ENCODE measurements around the gene TUBB3. TPM values are rescaled to one million over a fixed set of nuclear protein-coding genes. Genes with fewer than 3 reads are reported as not detected.
A peak's percentile ranks its signal among the peaks of the same experiment; 100 is the strongest.

The TUBB3 gene
- total RNA-seq, 2 donors from 2014 or later: 0.52 to 0.96 TPM

GRCh38 chr16:89949121-89949742 is 26.1 kb downstream of the TUBB3 start:
- peaks cover 23% of the 10 kb centered on the region for H3K27me3 Mint-ChIP-seq
- no peak for DNase-seq
- peak overlapping the region; percentile 87 for H3K4me3 Mint-ChIP-seq
- H3K4me1 Mint-ChIP-seq: peaks cover 12% of the 10 kb centered on the region
- no peaks in the 10 kb centered on the region for H3K9me3 ChIP-seq (ENCODE audit: control insufficient read depth, low read length, poor library complexity, severe bottlenecking)
- peak overlapping the region; percentile 74 for H3K27ac Mint-ChIP-seq
- H3K36me3 Mint-ChIP-seq (ENCODE audit: low read depth): no peaks in the 10 kb centered on the region
- ATAC-seq: no peak

GRCh38 chr16:89949756-89950155 is 26.6 kb downstream of the TUBB3 start:
- Mint-ChIP-seq H3K27me3 (peaks cover 18% of the 10 kb centered on the region), H3K4me3 (peak overlapping the region; percentile 87), H3K36me3 (ENCODE audit: low read depth) (no peaks in the 10 kb centered on the region), H3K4me1 (peaks cover 12% of the 10 kb centered on the region), H3K27ac (peak overlapping the region; percentile 74)
- ATAC-seq: no peak
- DNase-seq: no peak
- no peaks in the 10 kb centered on the region for H3K9me3 ChIP-seq (ENCODE audit: control insufficient read depth, low read length, poor library complexity, severe bottlenecking)

- no peak overlapping the region for H3K4me3 Mint-ChIP-seq
- H3K9me3 ChIP-seq (ENCODE audit: control insufficient read depth, low read length, poor library complexity, severe bottlenecking): no peaks in the 10 kb centered on the region
- peaks cover 3% of the 10 kb centered on the region for H3K36me3 Mint-ChIP-seq (ENCODE audit: low read depth)
Observed at GRCh38 chr16:89951509-89951908, 28.4 kb downstream of the TUBB3 start.

GRCh38 chr16:89952049-89952448 is 28.9 kb downstream of the TUBB3 start:
- Mint-ChIP-seq H3K27me3 (peaks cover 5% of the 10 kb centered on the region), H3K27ac (no peak overlapping the region), H3K4me1 (peaks cover 15% of the 10 kb centered on the region), H3K4me3 (no peak overlapping the region), H3K36me3 (ENCODE audit: low read depth) (peaks cover 3% of the 10 kb centered on the region)
- DNase-seq (no peak), ATAC-seq (no peak)
- no peaks in the 10 kb centered on the region for H3K9me3 ChIP-seq (ENCODE audit: control insufficient read depth, low read length, poor library complexity, severe bottlenecking)

More at GRCh38 chr16:89951509-89951908, 28.4 kb downstream of the TUBB3 start:
- Mint-ChIP-seq H3K27ac (no peak overlapping the region), H3K27me3 (peaks cover 5% of the 10 kb centered on the region), H3K4me1 (peaks cover 15% of the 10 kb centered on the region)
- ATAC-seq (no peak), DNase-seq (no peak)

GRCh38 chr16:89952551-89952950 is 29.4 kb downstream of the TUBB3 start:
- no peaks in the 10 kb centered on the region for H3K9me3 ChIP-seq (ENCODE audit: control insufficient read depth, low read length, poor library complexity, severe bottlenecking)
- peaks cover 3% of the 10 kb centered on the region for H3K27me3 Mint-ChIP-seq
- DNase-seq: no peak
- H3K27ac Mint-ChIP-seq: no peak overlapping the region
- H3K4me1 Mint-ChIP-seq: peaks cover 15% of the 10 kb centered on the region
- no peak overlapping the region for H3K4me3 Mint-ChIP-seq
- no peak for ATAC-seq
- H3K36me3 Mint-ChIP-seq (ENCODE audit: low read depth): peaks cover 3% of the 10 kb centered on the region

GRCh38 chr16:89953671-89954406 is 30.7 kb downstream of the TUBB3 start:
- H3K4me1 Mint-ChIP-seq: peaks cover 16% of the 10 kb centered on the region
- DNase-seq: no peak
- no peak overlapping the region for H3K4me3 Mint-ChIP-seq
- no peaks in the 10 kb centered on the region for H3K9me3 ChIP-seq (ENCODE audit: control insufficient read depth, low read length, poor library complexity, severe bottlenecking)
- ATAC-seq: peak; percentile 49
- no peaks in the 10 kb centered on the region for H3K27me3 Mint-ChIP-seq
- H3K27ac Mint-ChIP-seq: no peak overlapping the region
- peaks cover 5% of the 10 kb centered on the region for H3K36me3 Mint-ChIP-seq (ENCODE audit: low read depth)

GRCh38 chr16:89954462-89954861 is 31.3 kb downstream of the TUBB3 start:
- H3K4me3 Mint-ChIP-seq: no peak overlapping the region
- ATAC-seq: no peak
- H3K36me3 Mint-ChIP-seq (ENCODE audit: low read depth): peaks cover 5% of the 10 kb centered on the region

GRCh38 chr16:89955001-89955685 is 32.0 kb downstream of the TUBB3 start:
- ATAC-seq (no peak), DNase-seq (no peak)
- no peak overlapping the region for H3K27ac Mint-ChIP-seq
- no peaks in the 10 kb centered on the region for H3K9me3 ChIP-seq (ENCODE audit: control insufficient read depth, low read length, poor library complexity, severe bottlenecking)
- H3K4me1 Mint-ChIP-seq: peaks cover 10% of the 10 kb centered on the region
- H3K36me3 Mint-ChIP-seq (ENCODE audit: low read depth): peaks cover 5% of the 10 kb centered on the region
- no peak overlapping the region for H3K4me3 Mint-ChIP-seq
- H3K27me3 Mint-ChIP-seq: no peaks in the 10 kb centered on the region

More at GRCh38 chr16:89954462-89954861, 31.3 kb downstream of the TUBB3 start:
- H3K9me3 ChIP-seq (ENCODE audit: control insufficient read depth, low read length, poor library complexity, severe bottlenecking): no peaks in the 10 kb centered on the region
- no peak for DNase-seq
- no peaks in the 10 kb centered on the region for H3K27me3 Mint-ChIP-seq
- H3K4me1 Mint-ChIP-seq: peaks cover 16% of the 10 kb centered on the region
- H3K27ac Mint-ChIP-seq: no peak overlapping the region

GRCh38 chr16:89956505-89957215 is 33.5 kb downstream of the TUBB3 start:
- H3K9me3 ChIP-seq (ENCODE audit: control insufficient read depth, low read length, poor library complexity, severe bottlenecking): no peaks in the 10 kb centered on the region
- no peak for DNase-seq
- Mint-ChIP-seq H3K4me3 (no peak overlapping the region), H3K27me3 (no peaks in the 10 kb centered on the region), H3K4me1 (peaks cover 7% of the 10 kb centered on the region), H3K27ac (peak overlapping the region; percentile 21), H3K36me3 (ENCODE audit: low read depth) (peaks cover 5% of the 10 kb centered on the region)
- ATAC-seq: no peak

GRCh38 chr16:89957216-89957785 is 34.2 kb downstream of the TUBB3 start:
- H3K27ac Mint-ChIP-seq: peak overlapping the region; percentile 21
- H3K27me3 Mint-ChIP-seq: no peaks in the 10 kb centered on the region
- no peak overlapping the region for H3K4me3 Mint-ChIP-seq
- DNase-seq (no peak), ATAC-seq (no peak)
- no peaks in the 10 kb centered on the region for H3K9me3 ChIP-seq (ENCODE audit: control insufficient read depth, low read length, poor library complexity, severe bottlenecking)
- peaks cover 5% of the 10 kb centered on the region for H3K36me3 Mint-ChIP-seq (ENCODE audit: low read depth)
- H3K4me1 Mint-ChIP-seq: peaks cover 7% of the 10 kb centered on the region

GRCh38 chr16:89958068-89958467 is 34.9 kb downstream of the TUBB3 start:
- DNase-seq (no peak), ATAC-seq (peak; percentile 55)
- Mint-ChIP-seq H3K4me1 (peaks cover 7% of the 10 kb centered on the region), H3K27me3 (no peaks in the 10 kb centered on the region), H3K4me3 (no peak overlapping the region), H3K36me3 (ENCODE audit: low read depth) (peaks cover 5% of the 10 kb centered on the region), H3K27ac (no peak overlapping the region)
- H3K9me3 ChIP-seq (ENCODE audit: control insufficient read depth, low read length, poor library complexity, severe bottlenecking): no peaks in the 10 kb centered on the region

GRCh38 chr16:89958596-89958995 is 35.5 kb downstream of the TUBB3 start:
- peaks cover 7% of the 10 kb centered on the region for H3K36me3 Mint-ChIP-seq (ENCODE audit: low read depth)
- no peaks in the 10 kb centered on the region for H3K27me3 Mint-ChIP-seq
- ATAC-seq: no peak
- peak overlapping the region; percentile 6 for H3K27ac Mint-ChIP-seq
- peaks cover 9% of the 10 kb centered on the region for H3K4me1 Mint-ChIP-seq
- DNase-seq: no peak
- H3K4me3 Mint-ChIP-seq: no peak overlapping the region
- H3K9me3 ChIP-seq (ENCODE audit: control insufficient read depth, low read length, poor library complexity, severe bottlenecking): no peaks in the 10 kb centered on the region

- H3K36me3 Mint-ChIP-seq (ENCODE audit: low read depth): peaks cover 5% of the 10 kb centered on the region
- H3K4me1 Mint-ChIP-seq: peaks cover 4% of the 10 kb centered on the region
- no peaks in the 10 kb centered on the region for H3K27me3 Mint-ChIP-seq
- H3K9me3 ChIP-seq (ENCODE audit: control insufficient read depth, low read length, poor library complexity, severe bottlenecking): no peaks in the 10 kb centered on the region
- no peak overlapping the region for H3K4me3 Mint-ChIP-seq
- no peak for DNase-seq
- no peak overlapping the region for H3K27ac Mint-ChIP-seq
- ATAC-seq: no peak
Observed at GRCh38 chr16:89960966-89961365, 37.8 kb downstream of the TUBB3 start.

Data from T-helper 17 cell (primary cell).